HepG2 (cell line): ENCODE measurements around the gene SGPL1. TPM values are rescaled to one million over a fixed set of nuclear protein-coding genes. Genes with fewer than 3 reads are reported as not detected.

Experiments used
- BORCS8-MEF2B ChIP-seq: sonication (generic); formaldehyde crosslinking; IDR thresholded peaks from 2 replicates; pipeline ENCODE4 v1.8.0; 2022; ENCODE audit warnings: mild to moderate bottlenecking, missing genetic modification reagents
- ESRRA ChIP-seq: sonication (generic); formaldehyde crosslinking; IDR thresholded peaks from 2 replicates; pipeline ENCODE4 v1.5.1; 2020; ENCODE audit warnings: mild to moderate bottlenecking, low read depth, missing genetic modification reagents
- HNRNPUL1 ChIP-seq: fragments of 200-400 bp; formaldehyde crosslinking; IDR thresholded peaks from 2 replicates; pipeline ENCODE4 v1.6.1; 2017; ENCODE audit warnings: low read depth, mild to moderate bottlenecking, low read length, moderate library complexity
- KIAA2018 ChIP-seq: sonication (generic); formaldehyde crosslinking; IDR thresholded peaks from 2 replicates; pipeline ENCODE4 v1.5.0; 2020; ENCODE audit warnings: mild to moderate bottlenecking, missing genetic modification reagents, borderline replicate concordance
- KLF16 ChIP-seq, 2 experiments: sonication (generic) in 1 of 2; formaldehyde crosslinking in 1 of 2; IDR thresholded peaks; 2 replicates each; pipeline versions ENCODE4 v1.6.1 to v1.8.0; 2016 to 2023; ENCODE audit warnings: missing genetic modification reagents in 2 of 2, missing compliant biosample characterization in 1 of 2
- MLX ChIP-seq: IDR thresholded peaks from 2 replicates; pipeline ENCODE4 v1.6.1; 2016
- NCOA2 ChIP-seq: sonication (generic); formaldehyde crosslinking; IDR thresholded peaks from 2 replicates; pipeline ENCODE4 v1.8.0; 2022; ENCODE audit warnings: inconsistent platforms
- SP140L ChIP-seq: sonication (generic); formaldehyde crosslinking; IDR thresholded peaks from 2 replicates; pipeline ENCODE4 v1.4.0; 2020; ENCODE audit warnings: missing genetic modification reagents, borderline replicate concordance
- TBL1XR1 ChIP-seq: fragments of 150-350 bp; IDR thresholded peaks from 2 replicates; pipeline ENCODE4 v1.6.1; 2014; ENCODE audit warnings: borderline replicate concordance, low read length; ENCODE audit not compliant: partially characterized antibody
- ZBTB26 ChIP-seq: IDR thresholded peaks from 2 replicates; pipeline ENCODE4 v1.6.1; 2016; ENCODE audit warnings: missing compliant biosample characterization, missing genetic modification reagents, borderline replicate concordance
- ZBTB33 ChIP-seq: sonication (generic); formaldehyde crosslinking; IDR thresholded peaks from 2 replicates; pipeline ENCODE4 v1.4.0; 2020; ENCODE audit warnings: missing genetic modification reagents
- ZFP90 ChIP-seq: sonication (generic); formaldehyde crosslinking; IDR thresholded peaks from 2 replicates; pipeline ENCODE4 v1.8.0; 2022; ENCODE audit warnings: missing genetic modification reagents, mild to moderate bottlenecking, inconsistent platforms, borderline replicate concordance
- polyA plus RNA-seq, 8 experiments: library from polyadenylated mRNA; depleted of rRNA in 3 of 8; stranded (reverse) in 7 of 8; unstranded in 1 of 8; fragments of >200 nt; fragmentation: Illumina TruSeq in 4 of 8; extraction: Trizol in 4 of 8; gene quantifications; 2 replicates each; pipeline versions ENCODE4 v1.2.1 to v1.2.3, GENCODE V29; 2011 to 2016; ENCODE audit warnings: low read depth in 4 of 8, missing spikeins in 1 of 8, mixed read lengths in 1 of 8; ENCODE audit not compliant: insufficient read depth in 1 of 8
- total RNA-seq, 5 experiments: library from RNA; depleted of rRNA; stranded (reverse); fragments of >200 nt; fragmentation: Illumina TruSeq; extraction: Trizol; gene quantifications; 2 replicates each; pipeline ENCODE4 v1.2.3, GENCODE V29; 2016; ENCODE audit warnings: low read depth in 1 of 5
- TF ChIP-seq, protein P1 (sequence below): sonication (generic); formaldehyde crosslinking; IDR thresholded peaks from 2 replicates; pipeline ENCODE4 v1.4.0; 2020; ENCODE audit warnings: missing genetic modification reagents

Gene SGPL1
- total and polyA plus RNA-seq, 2 of the 13 experiments (the other 11 are each of a cell fraction or from before 2014, with no cell fraction given), result 17.6 to 25.0 TPM

GRCh38 chr10:70887804-70888800 lies 72.4 kb downstream of the SGPL1 start, which contains the start of gene PCBD1 (continued):
- TF ChIP-seq KIAA2018 (no peak), HNRNPUL1 (no peak), BORCS8-MEF2B (no peak), TBL1XR1 (no peak), NCOA2 (CRISPR knock-in tag) (0 out of 2 replicates have a peak, but pooled peaks have one; percentile 17), MLX (CRISPR knock-in tag) (no peak), SP140L (CRISPR knock-in tag) (no peak), KLF16 (CRISPR knock-in tag; IDR thresholded peaks at IDR 0.05) (peak in 1 of 2 experiments; percentile 38; a peak in 2 of 4 replicates), ESRRA (CRISPR knock-in tag) (no peak), ZBTB33 (no peak), ZFP90 (CRISPR knock-in tag) (no peak), ZBTB26 (CRISPR knock-in tag) (no peak)
- TF ChIP-seq, protein P1, sequence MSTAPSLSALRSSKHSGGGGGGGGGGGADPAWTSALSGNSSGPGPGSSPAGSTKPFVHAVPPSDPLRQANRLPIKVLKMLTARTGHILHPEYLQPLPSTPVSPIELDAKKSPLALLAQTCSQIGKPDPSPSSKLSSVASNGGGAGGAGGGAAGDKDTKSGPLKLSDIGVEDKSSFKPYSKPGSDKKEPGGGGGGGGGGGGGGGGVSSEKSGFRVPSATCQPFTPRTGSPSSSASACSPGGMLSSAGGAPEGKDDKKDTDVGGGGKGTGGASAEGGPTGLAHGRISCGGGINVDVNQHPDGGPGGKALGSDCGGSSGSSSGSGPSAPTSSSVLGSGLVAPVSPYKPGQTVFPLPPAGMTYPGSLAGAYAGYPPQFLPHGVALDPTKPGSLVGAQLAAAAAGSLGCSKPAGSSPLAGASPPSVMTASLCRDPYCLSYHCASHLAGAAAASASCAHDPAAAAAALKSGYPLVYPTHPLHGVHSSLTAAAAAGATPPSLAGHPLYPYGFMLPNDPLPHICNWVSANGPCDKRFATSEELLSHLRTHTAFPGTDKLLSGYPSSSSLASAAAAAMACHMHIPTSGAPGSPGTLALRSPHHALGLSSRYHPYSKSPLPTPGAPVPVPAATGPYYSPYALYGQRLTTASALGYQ (CRISPR knock-in tag), result no peak
